ENCODE data around the gene DMTF1.

The DMTF1 gene

DNA sequence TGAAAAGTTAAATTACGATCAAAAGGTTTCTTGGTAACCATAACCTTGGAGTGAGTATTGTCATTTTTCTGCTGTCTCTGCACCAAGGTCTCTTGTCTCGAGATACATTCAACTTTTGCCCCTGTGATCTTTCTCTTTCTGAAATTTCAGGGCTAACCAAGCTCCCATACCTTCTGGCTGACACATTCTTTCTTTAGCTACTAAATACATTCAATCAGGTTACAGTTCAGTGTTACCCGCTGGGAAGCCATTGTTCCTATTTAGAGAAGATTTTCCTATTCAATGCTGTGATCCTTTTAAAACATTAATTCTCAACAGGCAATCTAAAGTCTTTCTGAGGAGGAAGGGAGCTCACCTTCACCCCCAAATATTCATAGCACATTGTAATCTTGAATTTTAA, 22.9 kb upstream of the DMTF1 start:
- Mint-ChIP-seq H3K27me3 (peaks cover 10% of the 10 kb centered on the region), H3K36me3 (ENCODE audit: low read depth) (no peaks in the 10 kb centered on the region), H3K27ac (no peak overlapping the region)

GRCh38 chr7:87129848-87130247, 22.4 kb upstream of the DMTF1 start:
- H3K9me3 Mint-ChIP-seq = no peaks in the 10 kb centered on the region
- no peak for DNase-seq
- H3K27ac Mint-ChIP-seq = no peak overlapping the region
- H3K4me1 Mint-ChIP-seq (ENCODE audit: low read depth) = peaks cover 2% of the 10 kb centered on the region
- no peaks in the 10 kb centered on the region for H3K36me3 Mint-ChIP-seq (ENCODE audit: low read depth)
- H3K4me3 Mint-ChIP-seq = no peak overlapping the region
- peaks cover 10% of the 10 kb centered on the region for H3K27me3 Mint-ChIP-seq

More for the DNA sequence above, 22.9 kb upstream of the DMTF1 start:
- Mint-ChIP-seq H3K9me3 (no peaks in the 10 kb centered on the region), H3K4me3 (no peak overlapping the region), H3K4me1 (ENCODE audit: low read depth) (peaks cover 2% of the 10 kb centered on the region)
- DNase-seq = no peak

DNA sequence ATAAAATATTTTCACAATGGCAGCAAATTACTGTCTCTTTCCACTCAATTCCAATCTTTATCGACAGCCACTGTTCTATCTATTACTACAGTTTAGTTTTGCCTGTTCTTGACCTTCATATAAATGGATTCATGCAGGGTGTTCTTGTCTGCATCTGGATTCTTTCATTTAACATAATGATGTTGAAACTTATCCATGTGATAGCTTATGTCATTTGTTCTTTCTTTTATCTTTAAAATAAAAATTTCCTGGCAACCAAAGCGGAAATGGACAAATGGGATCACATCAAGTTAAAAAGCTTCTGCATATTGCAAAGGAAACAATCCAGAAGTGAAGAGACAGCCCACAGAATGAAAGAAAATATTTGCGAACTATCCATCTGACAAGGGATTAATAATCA, 20.5 kb upstream of the DMTF1 start:
- Mint-ChIP-seq H3K4me1 (ENCODE audit: low read depth) (peaks cover 2% of the 10 kb centered on the region), H3K27ac (no peak overlapping the region), H3K4me3 (no peak overlapping the region), H3K27me3 (peaks cover 5% of the 10 kb centered on the region), H3K9me3 (no peaks in the 10 kb centered on the region), H3K36me3 (ENCODE audit: low read depth) (no peaks in the 10 kb centered on the region)
- DNase-seq = no peak

DNA sequence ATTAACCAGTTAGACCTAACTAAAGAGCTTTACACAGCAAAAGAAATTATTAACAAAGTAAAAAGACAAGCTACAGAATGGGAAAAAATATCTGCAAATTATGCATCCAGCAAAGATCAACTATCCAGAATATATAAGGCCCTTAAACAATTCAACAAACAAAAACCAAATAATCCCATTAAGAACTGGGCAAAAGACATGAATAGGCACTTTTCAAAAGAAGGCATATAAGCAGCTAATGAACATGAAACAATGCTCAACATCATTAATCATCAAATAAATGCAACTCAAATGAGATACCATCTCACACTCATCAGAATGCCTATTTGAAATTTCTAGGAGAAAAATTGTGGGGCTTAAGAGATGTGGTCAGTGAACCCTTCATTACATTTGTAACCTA, 15.0 kb upstream of the DMTF1 start:
- peaks cover 5% of the 10 kb centered on the region for H3K4me1 Mint-ChIP-seq (ENCODE audit: low read depth)
- no peaks in the 10 kb centered on the region for H3K36me3 Mint-ChIP-seq (ENCODE audit: low read depth)
- no peak overlapping the region for H3K27ac Mint-ChIP-seq
- no peak overlapping the region for H3K4me3 Mint-ChIP-seq
- DNase-seq = no peak
- no peaks in the 10 kb centered on the region for H3K9me3 Mint-ChIP-seq
- peaks cover 18% of the 10 kb centered on the region for H3K27me3 Mint-ChIP-seq

DNA sequence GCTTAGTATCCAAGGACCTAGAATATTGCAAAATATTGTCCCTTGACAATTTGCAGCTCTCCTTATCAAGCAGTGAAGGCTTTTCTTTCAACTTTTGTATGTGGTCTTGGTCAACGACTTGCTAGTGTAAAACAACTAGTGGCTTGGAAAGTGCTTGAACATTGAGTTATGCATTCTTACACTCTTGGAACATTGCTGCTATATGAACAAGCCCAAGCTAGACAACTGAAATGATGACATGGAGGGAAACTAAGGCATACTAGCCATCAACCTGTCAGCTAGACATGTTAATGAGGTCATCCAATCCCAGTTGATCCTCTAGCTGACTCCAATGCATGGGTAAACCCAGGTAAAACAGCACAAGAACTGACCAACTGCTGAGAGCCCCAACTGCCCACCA, 12.7 kb upstream of the DMTF1 start:
- Mint-ChIP-seq H3K27ac (no peak overlapping the region), H3K36me3 (ENCODE audit: low read depth) (no peaks in the 10 kb centered on the region), H3K4me1 (ENCODE audit: low read depth) (peaks cover 9% of the 10 kb centered on the region), H3K27me3 (peaks cover 18% of the 10 kb centered on the region), H3K4me3 (no peak overlapping the region), H3K9me3 (no peaks in the 10 kb centered on the region)
- DNase-seq = no peak

GRCh38 chr7:87140271-87140748, 11.9 kb upstream of the DMTF1 start:
- H3K4me3 Mint-ChIP-seq = no peak overlapping the region
- no peak overlapping the region for H3K27ac Mint-ChIP-seq
- H3K36me3 Mint-ChIP-seq (ENCODE audit: low read depth) = no peaks in the 10 kb centered on the region
- peaks cover 18% of the 10 kb centered on the region for H3K27me3 Mint-ChIP-seq
- H3K4me1 Mint-ChIP-seq (ENCODE audit: low read depth) = peaks cover 10% of the 10 kb centered on the region
- no peaks in the 10 kb centered on the region for H3K9me3 Mint-ChIP-seq
- DNase-seq = no peak

- DNase-seq = no peak
- Mint-ChIP-seq H3K4me3 (no peak overlapping the region), H3K27ac (no peak overlapping the region), H3K4me1 (ENCODE audit: low read depth) (peaks cover 10% of the 10 kb centered on the region), H3K27me3 (peaks cover 2% of the 10 kb centered on the region), H3K36me3 (ENCODE audit: low read depth) (no peaks in the 10 kb centered on the region), H3K9me3 (no peaks in the 10 kb centered on the region)
Measured at GRCh38 chr7:87144173-87144657, 8.0 kb upstream of the DMTF1 start.

- Mint-ChIP-seq H3K4me1 (ENCODE audit: low read depth) (peaks cover 15% of the 10 kb centered on the region), H3K27ac (no peak overlapping the region), H3K4me3 (no peak overlapping the region), H3K27me3 (peaks cover 2% of the 10 kb centered on the region), H3K9me3 (no peaks in the 10 kb centered on the region), H3K36me3 (ENCODE audit: low read depth) (peaks cover 2% of the 10 kb centered on the region)
- DNase-seq = no peak
Measured at GRCh38 chr7:87146740-87147386, 5.4 kb upstream of the DMTF1 start.

- Mint-ChIP-seq H3K27ac (no peak overlapping the region), H3K4me1 (ENCODE audit: low read depth) (peaks cover 16% of the 10 kb centered on the region), H3K4me3 (no peak overlapping the region), H3K27me3 (peaks cover 2% of the 10 kb centered on the region), H3K36me3 (ENCODE audit: low read depth) (peaks cover 4% of the 10 kb centered on the region), H3K9me3 (no peaks in the 10 kb centered on the region)
- DNase-seq = no peak
Measured at GRCh38 chr7:87147500-87147899, 4.8 kb upstream of the DMTF1 start.

DNA sequence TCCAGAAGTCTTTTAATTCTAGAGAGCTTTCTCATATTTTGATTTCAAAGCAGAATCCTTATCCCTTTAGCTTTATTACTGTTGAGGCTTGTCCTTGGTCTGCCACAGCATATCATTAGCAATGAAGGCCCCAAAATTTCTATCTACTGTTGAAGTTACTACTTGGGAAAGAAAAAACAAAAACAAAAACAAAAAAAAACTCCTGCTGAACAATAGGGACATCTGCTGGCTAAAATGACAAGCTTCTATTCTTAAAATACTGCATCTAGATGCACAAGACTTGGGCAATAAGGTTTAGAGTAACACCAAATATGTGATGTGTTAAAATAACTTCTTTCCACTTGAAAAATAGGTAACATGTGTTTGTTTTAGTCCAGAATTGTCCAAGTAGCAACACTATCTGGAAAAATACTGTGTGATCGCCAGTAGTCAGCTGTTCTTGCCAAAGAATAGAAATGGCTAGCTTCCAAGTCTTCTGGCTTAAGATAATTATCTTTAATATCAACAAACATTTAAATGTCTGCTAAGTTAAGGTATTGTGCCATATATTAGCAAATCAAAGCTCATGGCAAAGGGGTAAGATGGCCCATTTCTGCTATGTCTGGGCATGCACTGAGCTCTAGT, 3.8 kb upstream of the DMTF1 start:
- Mint-ChIP-seq H3K36me3 (ENCODE audit: low read depth) (peaks cover 13% of the 10 kb centered on the region), H3K4me1 (ENCODE audit: low read depth) (peaks cover 16% of the 10 kb centered on the region), H3K4me3 (no peak overlapping the region), H3K27me3 (no peaks in the 10 kb centered on the region), H3K27ac (no peak overlapping the region), H3K9me3 (no peaks in the 10 kb centered on the region)
- no peak for DNase-seq

DNA sequence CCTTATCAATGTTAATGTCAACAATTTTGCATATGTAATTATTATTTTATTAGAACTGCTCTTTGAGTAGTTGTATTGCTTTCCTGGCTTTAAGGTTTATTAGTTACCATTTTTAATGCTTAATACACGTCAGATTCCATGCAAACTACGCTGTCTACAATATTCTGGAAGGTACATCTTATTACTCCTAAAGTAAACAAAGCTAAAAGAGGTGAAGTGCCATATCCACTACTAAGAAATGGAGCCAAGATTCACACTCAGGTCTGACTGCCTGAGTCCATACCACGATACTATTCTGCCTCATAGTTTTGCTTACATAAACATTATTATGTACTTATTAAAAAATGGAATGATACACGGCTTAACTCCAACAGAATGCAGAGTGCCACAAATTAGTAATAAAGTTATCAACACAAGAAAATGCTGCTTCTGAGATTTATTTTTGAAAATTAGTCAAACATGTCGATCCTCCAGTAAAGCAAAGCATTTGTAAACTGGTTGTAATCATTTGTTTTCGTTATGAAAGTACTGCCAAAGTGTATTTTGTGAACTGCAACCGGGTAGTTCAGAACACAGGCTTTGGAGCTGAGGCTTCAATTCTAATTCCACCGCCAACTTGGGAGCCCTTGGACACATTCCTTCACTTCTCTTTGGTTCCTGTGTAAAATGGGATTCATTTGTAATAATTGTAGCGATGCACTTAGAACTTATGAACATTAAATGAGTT, 1.1 kb upstream of the DMTF1 start:
- peak overlapping the region; percentile 88 for H3K4me3 Mint-ChIP-seq
- no peaks in the 10 kb centered on the region for H3K27me3 Mint-ChIP-seq
- DNase-seq = no peak
- H3K4me1 Mint-ChIP-seq (ENCODE audit: low read depth) = peaks cover 32% of the 10 kb centered on the region
- H3K9me3 Mint-ChIP-seq = no peaks in the 10 kb centered on the region
- H3K36me3 Mint-ChIP-seq (ENCODE audit: low read depth) = peaks cover 35% of the 10 kb centered on the region
- H3K27ac Mint-ChIP-seq = peak overlapping the region; percentile 98

GRCh38 chr7:87151729-87152111, 533 bp upstream of the DMTF1 start:
- no peaks in the 10 kb centered on the region for H3K9me3 Mint-ChIP-seq
- H3K27ac Mint-ChIP-seq = peak overlapping the region; percentile 98
- peak overlapping the region; percentile 88 for H3K4me3 Mint-ChIP-seq
- no peaks in the 10 kb centered on the region for H3K27me3 Mint-ChIP-seq
- no peak for DNase-seq
- peaks cover 41% of the 10 kb centered on the region for H3K36me3 Mint-ChIP-seq (ENCODE audit: low read depth)
- H3K4me1 Mint-ChIP-seq (ENCODE audit: low read depth) = peaks cover 38% of the 10 kb centered on the region

GRCh38 chr7:87152897-87153641, 816 bp downstream of the DMTF1 start:
- Mint-ChIP-seq H3K4me1 (ENCODE audit: low read depth) (peaks cover 52% of the 10 kb centered on the region), H3K36me3 (ENCODE audit: low read depth) (peaks cover 50% of the 10 kb centered on the region), H3K27ac (peak overlapping the region; percentile 98), H3K4me3 (peak overlapping the region; percentile 88), H3K9me3 (no peaks in the 10 kb centered on the region), H3K27me3 (no peaks in the 10 kb centered on the region)
- peak; percentile 66 for DNase-seq

DNA sequence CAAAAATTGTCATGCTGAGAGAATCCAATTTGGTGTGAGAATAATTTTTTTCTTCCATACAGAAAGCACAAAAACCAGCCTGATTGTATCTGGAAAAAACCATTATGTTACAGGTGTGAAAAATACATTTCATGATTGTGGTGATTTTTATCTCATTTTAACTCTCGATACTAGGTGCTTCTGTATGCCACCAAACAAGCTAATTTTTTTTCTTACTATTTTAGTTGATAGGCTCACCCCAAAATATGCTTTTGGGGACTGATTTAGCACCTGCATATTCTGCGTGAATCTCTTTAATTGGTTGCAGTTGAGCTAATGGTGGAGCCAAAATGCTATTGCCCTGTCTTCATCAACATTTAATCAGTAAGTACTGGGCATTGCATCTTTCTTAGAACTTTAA, 1.9 kb downstream of the DMTF1 start:
- Mint-ChIP-seq H3K4me3 (peak overlapping the region; percentile 88), H3K9me3 (no peaks in the 10 kb centered on the region), H3K27me3 (no peaks in the 10 kb centered on the region), H3K27ac (peak overlapping the region; percentile 8), H3K4me1 (ENCODE audit: low read depth) (peaks cover 57% of the 10 kb centered on the region), H3K36me3 (ENCODE audit: low read depth) (peaks cover 52% of the 10 kb centered on the region)
- DNase-seq = no peak

Measured in activated T-cell treated with anti-CD3 and anti-CD28 coated beads, Interleukin-2, amount 50 U/mL, for 24 hours (primary cell).